HEK293 (cell line): ENCODE measurements around the gene ARHGAP10.

Source experiments
- BCL11A ChIP-seq: fragments of 450-650 bp; formaldehyde crosslinking; IDR thresholded peaks from 2 replicates; pipeline ENCODE4 v1.5.1; 2016; ENCODE audit warnings: low read depth, missing biosample characterization, missing genetic modification characterization
- CTCF ChIP-seq: fragments of 450-650 bp; formaldehyde crosslinking; IDR thresholded peaks from 2 replicates; pipeline ENCODE4 v1.5.1; 2016; ENCODE audit warnings: missing biosample characterization, missing genetic modification characterization
- PATZ1 ChIP-seq: fragments of 450-650 bp; formaldehyde crosslinking; IDR thresholded peaks from 2 replicates; pipeline ENCODE4 v1.5.1; 2016; ENCODE audit warnings: missing biosample characterization, missing genetic modification characterization
- SP2 ChIP-seq: fragments of 450-650 bp; formaldehyde crosslinking; IDR thresholded peaks from 2 replicates; pipeline ENCODE4 v1.5.1; 2016; ENCODE audit warnings: missing biosample characterization, missing genetic modification characterization
- ZBTB21 ChIP-seq: fragments of 450-650 bp; formaldehyde crosslinking; IDR thresholded peaks from 2 replicates; pipeline ENCODE4 v1.5.1; 2017; ENCODE audit warnings: missing biosample characterization, missing genetic modification characterization
- ZBTB8A ChIP-seq: fragments of 450-650 bp; formaldehyde crosslinking; IDR thresholded peaks from 2 replicates; pipeline ENCODE4 v1.5.1; 2016; ENCODE audit warnings: missing biosample characterization, missing genetic modification characterization
- ZNF239 ChIP-seq: fragments of 450-650 bp; formaldehyde crosslinking; IDR thresholded peaks from 2 replicates; pipeline ENCODE4 v1.5.1; 2016; ENCODE audit warnings: missing biosample characterization, missing genetic modification characterization
- ZNF248 ChIP-seq: fragments of 450-650 bp; formaldehyde crosslinking; IDR thresholded peaks from 2 replicates; pipeline ENCODE4 v1.5.1; 2017; ENCODE audit warnings: missing biosample characterization, missing genetic modification characterization
- ZNF292 ChIP-seq: fragments of 450-650 bp; formaldehyde crosslinking; IDR thresholded peaks from 2 replicates; pipeline ENCODE4 v1.5.1; 2016; ENCODE audit warnings: low read depth, missing biosample characterization, missing genetic modification characterization, borderline replicate concordance
- ZNF473 ChIP-seq: fragments of 450-650 bp; formaldehyde crosslinking; IDR thresholded peaks from 2 replicates; pipeline ENCODE4 v1.5.1; 2017; ENCODE audit warnings: missing biosample characterization, missing genetic modification characterization
- TF ChIP-seq, protein P1 (sequence below): fragments of 450-650 bp; formaldehyde crosslinking; IDR thresholded peaks from 2 replicates; pipeline ENCODE4 v1.5.1; 2016; ENCODE audit warnings: missing biosample characterization, missing genetic modification characterization
- TF ChIP-seq, protein P2 (sequence below): fragments of 450-650 bp; formaldehyde crosslinking; IDR thresholded peaks from 2 replicates; pipeline ENCODE4 v1.5.1; 2016; ENCODE audit warnings: missing biosample characterization, missing genetic modification characterization
- TF ChIP-seq, protein P3 (sequence below): fragments of 450-650 bp; formaldehyde crosslinking; IDR thresholded peaks from 2 replicates; pipeline ENCODE4 v1.5.0; 2017; ENCODE audit warnings: missing biosample characterization, missing genetic modification characterization, borderline replicate concordance

DNA sequence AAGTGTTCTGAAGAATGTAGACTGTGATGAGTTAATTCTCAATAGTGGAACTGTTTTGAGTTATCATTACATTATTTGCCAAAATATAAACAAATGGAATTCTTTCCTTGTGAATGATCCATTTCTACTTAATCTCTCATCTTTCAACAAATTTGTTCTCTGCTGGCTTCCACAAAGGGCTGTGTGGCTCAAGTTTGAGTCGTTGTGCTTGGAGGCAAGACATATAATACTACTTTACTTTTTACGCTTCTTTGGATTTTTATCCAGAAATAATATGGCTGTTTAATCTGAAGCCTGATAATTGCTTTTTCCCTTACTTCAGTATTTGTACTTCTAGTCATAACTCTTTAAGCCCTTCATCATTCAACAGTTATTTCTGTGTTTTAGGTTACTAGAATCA is 169.5 kb downstream of the ARHGAP10 start:
- TF ChIP-seq CTCF: no peak
- no peak for TF ChIP-seq ZBTB8A (tag by site-specific recombination)
- TF ChIP-seq ZNF248: no peak
- TF ChIP-seq, protein P1, sequence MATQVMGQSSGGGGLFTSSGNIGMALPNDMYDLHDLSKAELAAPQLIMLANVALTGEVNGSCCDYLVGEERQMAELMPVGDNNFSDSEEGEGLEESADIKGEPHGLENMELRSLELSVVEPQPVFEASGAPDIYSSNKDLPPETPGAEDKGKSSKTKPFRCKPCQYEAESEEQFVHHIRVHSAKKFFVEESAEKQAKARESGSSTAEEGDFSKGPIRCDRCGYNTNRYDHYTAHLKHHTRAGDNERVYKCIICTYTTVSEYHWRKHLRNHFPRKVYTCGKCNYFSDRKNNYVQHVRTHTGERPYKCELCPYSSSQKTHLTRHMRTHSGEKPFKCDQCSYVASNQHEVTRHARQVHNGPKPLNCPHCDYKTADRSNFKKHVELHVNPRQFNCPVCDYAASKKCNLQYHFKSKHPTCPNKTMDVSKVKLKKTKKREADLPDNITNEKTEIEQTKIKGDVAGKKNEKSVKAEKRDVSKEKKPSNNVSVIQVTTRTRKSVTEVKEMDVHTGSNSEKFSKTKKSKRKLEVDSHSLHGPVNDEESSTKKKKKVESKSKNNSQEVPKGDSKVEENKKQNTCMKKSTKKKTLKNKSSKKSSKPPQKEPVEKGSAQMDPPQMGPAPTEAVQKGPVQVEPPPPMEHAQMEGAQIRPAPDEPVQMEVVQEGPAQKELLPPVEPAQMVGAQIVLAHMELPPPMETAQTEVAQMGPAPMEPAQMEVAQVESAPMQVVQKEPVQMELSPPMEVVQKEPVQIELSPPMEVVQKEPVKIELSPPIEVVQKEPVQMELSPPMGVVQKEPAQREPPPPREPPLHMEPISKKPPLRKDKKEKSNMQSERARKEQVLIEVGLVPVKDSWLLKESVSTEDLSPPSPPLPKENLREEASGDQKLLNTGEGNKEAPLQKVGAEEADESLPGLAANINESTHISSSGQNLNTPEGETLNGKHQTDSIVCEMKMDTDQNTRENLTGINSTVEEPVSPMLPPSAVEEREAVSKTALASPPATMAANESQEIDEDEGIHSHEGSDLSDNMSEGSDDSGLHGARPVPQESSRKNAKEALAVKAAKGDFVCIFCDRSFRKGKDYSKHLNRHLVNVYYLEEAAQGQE (tag by site-specific recombination): no peak
- no peak for TF ChIP-seq ZNF473 (tag by site-specific recombination)
- TF ChIP-seq, protein P2, sequence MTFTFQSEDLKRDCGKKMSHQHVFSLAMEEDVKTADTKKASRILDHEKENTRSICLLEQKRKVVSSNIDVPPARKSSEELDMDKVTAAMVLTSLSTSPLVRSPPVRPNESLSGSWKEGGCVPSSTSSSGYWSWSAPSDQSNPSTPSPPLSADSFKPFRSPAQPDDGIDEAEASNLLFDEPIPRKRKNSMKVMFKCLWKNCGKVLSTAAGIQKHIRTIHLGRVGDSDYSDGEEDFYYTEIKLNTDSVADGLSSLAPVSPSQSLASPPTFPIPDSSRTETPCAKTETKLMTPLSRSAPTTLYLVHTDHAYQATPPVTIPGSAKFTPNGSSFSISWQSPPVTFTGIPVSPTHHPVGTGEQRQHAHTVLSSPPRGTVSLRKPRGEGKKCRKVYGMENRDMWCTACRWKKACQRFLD (tag by site-specific recombination): no peak
- no peak for TF ChIP-seq ZBTB21 (tag by site-specific recombination)
- TF ChIP-seq ZNF292: no peak
- TF ChIP-seq, protein P3, sequence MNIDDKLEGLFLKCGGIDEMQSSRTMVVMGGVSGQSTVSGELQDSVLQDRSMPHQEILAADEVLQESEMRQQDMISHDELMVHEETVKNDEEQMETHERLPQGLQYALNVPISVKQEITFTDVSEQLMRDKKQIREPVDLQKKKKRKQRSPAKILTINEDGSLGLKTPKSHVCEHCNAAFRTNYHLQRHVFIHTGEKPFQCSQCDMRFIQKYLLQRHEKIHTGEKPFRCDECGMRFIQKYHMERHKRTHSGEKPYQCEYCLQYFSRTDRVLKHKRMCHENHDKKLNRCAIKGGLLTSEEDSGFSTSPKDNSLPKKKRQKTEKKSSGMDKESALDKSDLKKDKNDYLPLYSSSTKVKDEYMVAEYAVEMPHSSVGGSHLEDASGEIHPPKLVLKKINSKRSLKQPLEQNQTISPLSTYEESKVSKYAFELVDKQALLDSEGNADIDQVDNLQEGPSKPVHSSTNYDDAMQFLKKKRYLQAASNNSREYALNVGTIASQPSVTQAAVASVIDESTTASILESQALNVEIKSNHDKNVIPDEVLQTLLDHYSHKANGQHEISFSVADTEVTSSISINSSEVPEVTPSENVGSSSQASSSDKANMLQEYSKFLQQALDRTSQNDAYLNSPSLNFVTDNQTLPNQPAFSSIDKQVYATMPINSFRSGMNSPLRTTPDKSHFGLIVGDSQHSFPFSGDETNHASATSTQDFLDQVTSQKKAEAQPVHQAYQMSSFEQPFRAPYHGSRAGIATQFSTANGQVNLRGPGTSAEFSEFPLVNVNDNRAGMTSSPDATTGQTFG (tag by site-specific recombination): no peak
- no peak for TF ChIP-seq SP2 (tag by site-specific recombination)
- no peak for TF ChIP-seq BCL11A (tag by site-specific recombination)
- TF ChIP-seq ZNF239 (tag by site-specific recombination): no peak
- TF ChIP-seq PATZ1 (tag by site-specific recombination): no peak
